Measurements from ENCODE around the gene TLE2.
"Not testable (repeated sequence)": the region's sequence is repeated elsewhere in the genome, so short reads cannot be mapped to it uniquely, and the experiment has no call there.

The TLE2 gene

GRCh38 chr19:3055741-3056416, 26.8 kb upstream of the TLE2 start:
- no peak for DNase-seq

- no peak for DNase-seq
Measured at GRCh38 chr19:3054972-3055740, 26.1 kb upstream of the TLE2 start.

GRCh38 chr19:3054265-3054971, 25.3 kb upstream of the TLE2 start:
- no peak for DNase-seq

- no peak for DNase-seq
Measured at GRCh38 chr19:3053780-3054179, 24.7 kb upstream of the TLE2 start.

DNA sequence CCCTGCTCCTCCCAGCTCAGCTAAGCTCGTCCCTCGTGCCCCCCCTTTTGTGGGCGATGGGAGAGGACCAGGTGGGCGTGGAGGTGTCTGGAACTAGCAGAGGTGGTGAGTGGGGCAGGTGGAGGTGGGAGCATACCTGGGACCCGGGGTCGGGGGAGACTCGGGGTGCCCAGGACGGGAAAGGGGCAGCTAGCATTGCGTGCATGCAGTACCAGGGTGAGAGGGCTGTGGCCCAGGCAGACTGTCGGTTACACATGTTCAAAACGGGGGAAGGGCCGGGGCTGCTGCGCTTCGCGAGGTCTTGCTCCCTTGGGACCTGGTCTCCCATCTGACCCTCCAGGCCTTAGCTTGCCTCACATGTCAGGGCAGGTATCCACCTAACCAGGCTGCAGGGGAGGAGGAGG, 24.1 kb upstream of the TLE2 start:
- no peak for DNase-seq

DNA sequence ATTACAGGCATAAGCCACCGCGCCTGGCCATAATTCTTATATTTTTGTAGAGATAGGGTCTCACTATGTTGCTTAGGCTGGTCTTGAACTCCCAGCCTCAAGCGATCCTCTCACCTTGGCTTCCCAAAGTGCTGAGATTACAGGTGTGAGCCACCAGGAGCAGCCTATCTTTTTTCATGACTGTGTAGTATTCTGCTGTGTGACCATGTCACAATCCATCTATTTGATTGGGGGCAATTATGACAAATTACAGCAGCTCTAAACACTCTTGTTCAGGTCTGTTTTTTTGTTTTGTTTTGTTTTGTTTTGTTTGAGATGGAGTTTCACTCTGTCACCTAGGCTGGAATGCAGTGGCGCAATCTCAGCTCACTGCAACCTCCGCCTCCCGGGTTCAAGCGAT, 20.9 kb upstream of the TLE2 start:
- not testable (repeated sequence) for DNase-seq

DNA sequence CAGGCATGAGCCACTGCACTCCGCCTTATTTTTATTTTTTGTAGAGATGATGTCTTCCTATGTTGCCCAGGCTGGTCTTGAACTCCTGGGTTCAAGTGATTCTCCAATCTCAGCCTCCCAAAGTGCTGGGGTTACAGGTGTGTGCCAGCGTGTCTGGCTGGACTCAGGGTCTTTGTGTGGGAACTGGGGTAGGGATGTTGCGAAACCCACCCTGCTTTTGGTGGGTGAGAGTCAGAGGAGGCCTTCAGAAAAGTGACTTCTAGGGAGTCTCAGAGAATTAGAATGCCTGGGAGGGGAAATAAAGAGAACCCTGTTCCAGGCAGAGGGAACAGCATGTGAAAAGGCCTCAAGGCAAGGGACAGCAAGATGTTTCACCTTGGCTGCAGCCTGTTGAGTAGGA, 20.0 kb upstream of the TLE2 start:
- no peak for DNase-seq

GRCh38 chr19:3048190-3048533, 19.1 kb upstream of the TLE2 start:
- no peak for DNase-seq

GRCh38 chr19:3047496-3048189, 18.6 kb upstream of the TLE2 start:
- peak; percentile 73 for DNase-seq

GRCh38 chr19:3046698-3047495, 17.8 kb upstream of the TLE2 start:
- peak; percentile 43 for DNase-seq

GRCh38 chr19:3045885-3046697, 17.0 kb upstream of the TLE2 start:
- DNase-seq = no peak

DNA sequence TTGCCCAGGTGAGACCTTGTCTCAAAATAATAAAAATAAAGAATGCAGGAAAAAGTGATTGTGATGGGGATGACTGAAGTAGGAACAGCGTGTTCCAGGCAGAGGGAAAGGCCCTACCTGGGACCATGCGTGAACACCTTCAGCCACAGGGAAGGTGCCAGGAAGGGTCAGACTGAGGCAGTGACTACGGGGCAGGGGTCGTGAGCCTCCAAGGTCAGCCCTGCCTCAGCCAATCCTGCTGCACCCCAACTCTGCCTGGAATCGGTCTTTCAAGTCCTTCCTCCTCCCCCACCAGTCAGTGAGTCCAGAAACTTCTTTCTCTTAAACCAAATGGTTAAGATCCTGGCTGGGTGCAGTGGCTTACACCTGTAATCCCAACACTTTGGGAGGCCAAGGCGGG, 16.1 kb upstream of the TLE2 start:
- no peak for DNase-seq

DNA sequence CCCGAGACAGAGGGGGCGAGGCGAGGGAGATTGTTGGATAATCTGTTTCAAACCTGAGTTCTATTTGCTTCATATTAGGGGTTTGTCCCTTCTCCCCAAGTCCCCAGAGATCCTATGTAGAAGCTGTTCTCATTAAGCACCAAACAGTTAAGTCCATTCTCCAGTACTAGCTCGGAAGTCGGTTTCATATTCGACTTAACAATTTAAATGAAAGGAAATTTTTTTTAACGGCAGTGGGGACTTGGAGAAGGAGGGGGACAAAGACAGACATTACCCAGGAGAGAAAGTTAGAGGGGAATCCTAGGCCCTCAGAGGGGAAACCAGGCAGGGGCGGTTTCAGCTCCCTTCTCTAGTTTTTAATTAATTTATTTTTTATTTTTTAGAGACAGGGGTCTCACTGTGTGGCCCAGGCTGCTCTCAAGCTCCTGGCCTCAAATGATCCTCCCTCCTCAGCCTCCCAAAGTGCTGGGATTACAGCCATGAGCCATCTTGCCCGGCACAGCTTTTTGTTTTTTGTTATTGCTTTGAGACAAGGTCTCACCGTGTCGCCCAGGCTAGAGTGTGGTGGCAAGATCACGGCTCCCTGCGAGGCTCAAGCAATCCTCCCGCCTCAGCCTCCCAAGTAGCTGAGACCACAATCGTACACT, 13.7 kb upstream of the TLE2 start:
- DNase-seq = no peak

- DNase-seq = no peak
Measured at GRCh38 chr19:3041761-3042620, 12.9 kb upstream of the TLE2 start.

DNA sequence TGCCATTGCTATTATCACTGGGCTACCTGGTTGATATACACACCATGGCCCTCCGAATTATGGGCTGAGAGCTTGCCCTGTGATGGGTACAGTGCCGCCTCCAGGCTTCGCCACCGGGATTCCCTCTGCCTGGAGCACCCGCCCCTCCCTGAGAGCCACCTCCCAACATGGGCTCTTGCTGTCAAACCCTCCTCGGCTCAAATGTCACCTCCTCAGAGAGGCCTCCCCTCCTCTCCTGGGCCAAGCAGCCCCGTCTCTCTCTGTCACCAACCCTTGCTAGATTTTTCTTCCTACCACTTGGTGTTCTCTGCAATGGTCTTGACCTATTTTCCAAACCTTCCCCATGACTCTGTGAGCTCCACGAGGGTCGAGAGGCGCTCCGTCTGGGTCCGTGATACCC, 12.2 kb upstream of the TLE2 start:
- DNase-seq = no peak

DNA sequence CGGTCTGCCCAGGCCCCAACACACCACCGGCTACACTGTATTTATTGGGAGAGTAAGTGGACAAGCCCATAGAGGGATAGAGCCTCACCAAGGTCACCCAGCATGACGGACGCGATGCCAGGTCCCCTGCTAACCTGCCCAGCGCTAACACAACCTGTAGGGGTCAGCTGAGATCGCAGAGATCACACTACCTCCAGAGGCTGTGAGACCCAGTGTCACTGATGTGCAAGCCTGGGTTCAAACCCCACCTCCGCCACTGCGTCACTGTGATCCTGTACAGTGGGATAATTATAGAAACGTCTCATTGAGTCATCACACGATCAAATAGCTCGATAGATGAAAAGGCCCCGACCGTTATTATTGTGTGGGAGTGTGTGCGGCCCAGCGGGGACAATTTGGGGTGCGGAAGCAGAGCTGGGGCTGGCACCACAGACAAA, 10.6 kb upstream of the TLE2 start:
- no peak for DNase-seq

- no peak for DNase-seq
Measured at GRCh38 chr19:3039125-3039524, 10.0 kb upstream of the TLE2 start.

- DNase-seq = no peak
Measured at GRCh38 chr19:3038214-3038613, 9.1 kb upstream of the TLE2 start.

- not testable (repeated sequence) for DNase-seq
Measured at GRCh38 chr19:3036977-3037544, 8.0 kb upstream of the TLE2 start.
